ENCODE measurements around the gene TAL1. TPM values are rescaled to one million over a fixed set of nuclear protein-coding genes. Genes with fewer than 3 reads are reported as not detected.
A peak's percentile ranks its signal among the peaks of the same experiment; 100 is the strongest.

The TAL1 gene
- total and polyA plus RNA-seq, 9 donors = 1.2 to 4.7 (median 2.4) TPM

- 72 to 82% (median 78%) methylated on average over 4 of the region's 4 CpGs for WGBS, 3 donors
- Histone ChIP-seq H3K36me3 (no peaks in the 10 kb centered on the region), H3K4me3 (no peak overlapping the region), H3K9me3 (no peaks in the 10 kb centered on the region), H3K27me3 (peaks cover 2% of the 10 kb centered on the region), H3K27ac (no peak overlapping the region), H3K4me1 (ENCODE audit: insufficient read depth) (peaks cover 3% of the 10 kb centered on the region)
- DNase-seq = no peak
- TF ChIP-seq EP300 (IDR thresholded peaks at IDR 0.05) = no peak
- no peak for TF ChIP-seq CTCF (IDR thresholded peaks at IDR 0.05)
- TF ChIP-seq POLR2A (IDR thresholded peaks at IDR 0.05) = no peak
- intact Hi-C loops (cut with DNase I) = no loop called here
Measured at GRCh38 chr1:47235806-47236205, 3.8 kb upstream of the TAL1 start.

- no peak overlapping the region for H3K4me3 ChIP-seq
- intact Hi-C loops (cut with DNase I) = no loop called here
Measured at GRCh38 chr1:47235241-47235681, 3.2 kb upstream of the TAL1 start.

GRCh38 chr1:47233186-47233585 is 1.2 kb upstream of the TAL1 start:
- peaks cover 5% of the 10 kb centered on the region for H3K27me3 ChIP-seq

More at GRCh38 chr1:47235241-47235681, 3.2 kb upstream of the TAL1 start:
- no peak for DNase-seq
- 14 to 24% (median 22%) methylated on average over 18 to 21 of the region's 21 CpGs for WGBS, 3 donors
- Histone ChIP-seq H3K4me1 (ENCODE audit: insufficient read depth) (peaks cover 3% of the 10 kb centered on the region), H3K27me3 (peaks cover 5% of the 10 kb centered on the region), H3K9me3 (no peaks in the 10 kb centered on the region), H3K27ac (no peak overlapping the region), H3K36me3 (no peaks in the 10 kb centered on the region)
- TF ChIP-seq CTCF (IDR thresholded peaks at IDR 0.05) (no peak), POLR2A (IDR thresholded peaks at IDR 0.05) (no peak), EP300 (IDR thresholded peaks at IDR 0.05) (no peak)

GRCh38 chr1:47231301-47232186 is 481 bp downstream of the TAL1 start:
- peaks cover 3% of the 10 kb centered on the region for H3K4me1 ChIP-seq (ENCODE audit: insufficient read depth)
- no peak for TF ChIP-seq CTCF (IDR thresholded peaks at IDR 0.05)
- TF ChIP-seq EP300 (IDR thresholded peaks at IDR 0.05) = no peak
- TF ChIP-seq POLR2A (IDR thresholded peaks at IDR 0.05) = no peak
- no peaks in the 10 kb centered on the region for H3K9me3 ChIP-seq
- no peak for DNase-seq
- no peak overlapping the region for H3K27ac ChIP-seq
- peaks cover 5% of the 10 kb centered on the region for H3K27me3 ChIP-seq
- WGBS, 3 donors = 3 to 4% (median 4%) methylated on average over 55 to 62 of the region's 62 CpGs
- intact Hi-C loops (cut with DNase I) = no loop called here
- peak overlapping the region; percentile 10 for H3K4me3 ChIP-seq
- no peaks in the 10 kb centered on the region for H3K36me3 ChIP-seq

More at GRCh38 chr1:47233186-47233585, 1.2 kb upstream of the TAL1 start:
- no peak for TF ChIP-seq POLR2A (IDR thresholded peaks at IDR 0.05)
- no peak for TF ChIP-seq EP300 (IDR thresholded peaks at IDR 0.05)
- TF ChIP-seq CTCF (IDR thresholded peaks at IDR 0.05) = no peak
- H3K4me3 ChIP-seq = no peak overlapping the region
- H3K4me1 ChIP-seq (ENCODE audit: insufficient read depth) = peaks cover 3% of the 10 kb centered on the region
- no peaks in the 10 kb centered on the region for H3K36me3 ChIP-seq
- DNase-seq = no peak
- no peak overlapping the region for H3K27ac ChIP-seq
- 59 to 66% (median 60%) methylated on average over 6 of the region's 6 CpGs for WGBS, 3 donors
- H3K9me3 ChIP-seq = no peaks in the 10 kb centered on the region
- intact Hi-C loops (cut with DNase I) = no loop called here
